GM10847 (cell line): Measurements from ENCODE around the gene ITPR2.

ENCODE experiments used
- POLR2A ChIP-seq: IDR thresholded peaks from 2 replicates; pipeline ENCODE4 v1.6.1; 2011; ENCODE audit not compliant: insufficient read length; ENCODE audit errors: extremely low read depth

Gene ITPR2

GRCh38 chr12:26327975-26328644 lies 504.9 kb downstream of the ITPR2 start:
- no peak for TF ChIP-seq POLR2A

DNA sequence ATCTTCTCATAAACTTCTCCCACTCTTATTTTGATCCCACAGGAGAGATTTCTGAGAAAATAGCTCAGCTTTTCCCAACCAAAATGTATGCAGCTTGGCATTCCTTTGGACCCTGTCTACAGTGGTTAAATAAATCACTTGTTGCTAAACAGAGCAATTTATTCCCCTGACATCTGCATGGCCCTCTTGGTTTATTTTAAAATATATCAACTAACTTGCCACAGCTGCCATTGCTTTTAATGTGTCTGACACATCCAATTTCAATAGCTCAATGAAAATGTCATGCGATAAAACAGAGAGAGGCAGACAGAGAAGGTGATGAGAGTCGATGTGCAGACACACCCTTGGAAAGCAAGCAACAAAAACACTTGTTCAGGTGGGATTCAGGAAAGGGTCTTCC lies 509.3 kb downstream of the ITPR2 start:
- TF ChIP-seq POLR2A = no peak

DNA sequence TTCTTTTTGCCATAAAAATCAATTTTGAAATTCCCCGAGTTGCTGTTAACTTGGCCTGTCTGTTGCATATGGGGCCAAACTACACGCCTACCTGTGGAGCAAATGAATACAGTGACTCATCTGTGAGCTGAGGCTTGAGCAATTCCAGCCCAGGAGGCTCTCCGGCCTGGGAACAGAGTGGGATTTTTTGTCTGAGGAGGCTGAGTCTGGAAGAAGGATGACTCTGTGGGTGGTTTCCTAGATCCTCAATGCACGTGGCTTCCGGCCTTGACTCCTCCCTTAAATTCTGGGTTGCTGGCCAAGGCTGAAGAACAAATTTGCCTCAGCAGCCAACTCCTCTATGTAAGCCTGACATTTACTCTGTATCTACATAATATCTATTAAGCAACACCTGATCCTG lies 513.5 kb downstream of the ITPR2 start:
- TF ChIP-seq POLR2A = no peak

GRCh38 chr12:26318661-26319068 lies 514.3 kb downstream of the ITPR2 start:
- no peak for TF ChIP-seq POLR2A

DNA sequence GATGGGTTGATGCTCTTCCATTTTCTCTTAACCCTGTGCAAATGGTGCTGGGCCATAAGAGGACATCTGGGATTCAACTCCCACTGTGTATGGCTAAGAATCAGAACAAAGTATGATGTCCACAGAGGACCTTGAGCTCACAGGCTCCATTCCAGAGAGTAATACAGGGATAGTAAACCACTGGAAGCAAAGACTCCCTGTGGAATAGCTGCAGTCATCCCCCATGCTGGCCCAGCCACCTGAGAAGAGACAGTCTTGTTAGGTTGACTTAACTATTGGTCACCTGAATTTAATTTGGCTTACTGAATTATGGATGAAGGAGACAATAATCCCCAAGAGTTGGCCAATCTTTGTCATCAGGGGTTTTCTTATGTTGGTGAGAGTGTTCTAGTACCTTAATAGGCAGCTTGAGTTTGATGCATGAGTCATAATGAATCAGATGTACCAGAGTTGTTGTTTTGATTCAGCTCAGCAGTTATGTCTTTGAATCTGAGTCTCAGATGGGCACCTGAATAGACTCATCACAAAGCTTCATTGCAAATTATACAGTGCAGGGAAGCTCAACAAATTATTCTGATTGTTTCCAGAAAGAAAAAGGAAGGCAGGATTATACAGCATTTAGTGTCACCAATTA lies 514.9 kb downstream of the ITPR2 start:
- no peak for TF ChIP-seq POLR2A

DNA sequence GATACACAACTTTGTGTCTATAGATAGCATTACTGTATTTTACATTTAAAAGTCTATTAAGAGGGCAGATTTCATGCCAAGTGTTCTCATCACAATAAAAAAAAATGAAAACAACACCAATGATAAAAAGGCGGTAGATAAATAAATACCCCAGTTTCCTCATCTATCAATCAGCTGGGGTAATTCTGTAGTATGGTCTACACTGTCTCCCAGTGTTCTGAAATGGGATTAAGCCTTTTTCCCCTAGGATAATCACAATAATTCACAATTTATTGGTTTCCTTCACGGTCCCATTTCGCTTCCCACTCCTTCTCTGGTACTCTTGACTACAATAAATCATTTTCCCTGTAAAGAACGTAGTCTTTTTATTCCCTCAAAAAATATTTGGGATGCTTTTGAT lies 523.4 kb downstream of the ITPR2 start:
- TF ChIP-seq POLR2A = no peak

DNA sequence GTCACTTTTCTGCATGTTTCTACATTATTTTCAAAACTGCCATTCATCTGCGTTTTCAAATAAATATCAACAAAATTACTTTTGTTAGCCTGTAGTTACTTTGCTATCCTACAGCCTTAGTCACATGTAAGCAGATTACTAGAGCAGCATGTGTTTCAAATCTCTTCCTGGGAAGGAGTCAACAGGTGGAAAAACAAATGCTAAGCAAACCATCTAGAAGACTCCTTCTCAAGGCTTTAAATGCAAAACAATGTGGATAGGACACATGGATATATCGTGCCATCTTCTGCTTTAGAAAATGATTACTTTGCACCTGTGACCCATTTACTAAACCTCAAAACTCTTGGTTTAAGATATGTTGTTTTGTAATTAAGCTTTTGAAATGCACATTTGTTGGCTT lies 528.7 kb downstream of the ITPR2 start:
- no peak for TF ChIP-seq POLR2A

GRCh38 chr12:26303418-26303817 lies 529.6 kb downstream of the ITPR2 start:
- no peak for TF ChIP-seq POLR2A

DNA sequence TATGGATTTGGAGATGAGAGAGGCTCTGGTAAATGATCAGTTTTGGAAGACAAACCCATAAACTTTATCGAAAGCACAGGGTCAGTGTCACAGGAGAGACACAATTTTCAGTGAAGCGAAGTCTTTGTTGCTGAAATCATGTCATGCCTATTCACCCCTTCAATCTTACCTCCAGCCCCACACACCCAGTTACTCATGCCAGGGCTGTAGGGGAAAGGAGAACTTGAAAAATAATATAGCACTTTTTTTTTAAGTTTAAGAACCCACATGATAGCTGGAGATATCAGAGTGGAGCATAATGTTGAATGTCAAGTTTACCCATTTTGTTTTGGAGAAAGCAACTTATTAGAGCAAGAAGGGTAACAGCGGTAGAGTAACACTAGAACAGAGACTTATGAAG lies 530.2 kb downstream of the ITPR2 start:
- no peak for TF ChIP-seq POLR2A

GRCh38 chr12:26299751-26300150 lies 533.2 kb downstream of the ITPR2 start:
- no peak for TF ChIP-seq POLR2A

DNA sequence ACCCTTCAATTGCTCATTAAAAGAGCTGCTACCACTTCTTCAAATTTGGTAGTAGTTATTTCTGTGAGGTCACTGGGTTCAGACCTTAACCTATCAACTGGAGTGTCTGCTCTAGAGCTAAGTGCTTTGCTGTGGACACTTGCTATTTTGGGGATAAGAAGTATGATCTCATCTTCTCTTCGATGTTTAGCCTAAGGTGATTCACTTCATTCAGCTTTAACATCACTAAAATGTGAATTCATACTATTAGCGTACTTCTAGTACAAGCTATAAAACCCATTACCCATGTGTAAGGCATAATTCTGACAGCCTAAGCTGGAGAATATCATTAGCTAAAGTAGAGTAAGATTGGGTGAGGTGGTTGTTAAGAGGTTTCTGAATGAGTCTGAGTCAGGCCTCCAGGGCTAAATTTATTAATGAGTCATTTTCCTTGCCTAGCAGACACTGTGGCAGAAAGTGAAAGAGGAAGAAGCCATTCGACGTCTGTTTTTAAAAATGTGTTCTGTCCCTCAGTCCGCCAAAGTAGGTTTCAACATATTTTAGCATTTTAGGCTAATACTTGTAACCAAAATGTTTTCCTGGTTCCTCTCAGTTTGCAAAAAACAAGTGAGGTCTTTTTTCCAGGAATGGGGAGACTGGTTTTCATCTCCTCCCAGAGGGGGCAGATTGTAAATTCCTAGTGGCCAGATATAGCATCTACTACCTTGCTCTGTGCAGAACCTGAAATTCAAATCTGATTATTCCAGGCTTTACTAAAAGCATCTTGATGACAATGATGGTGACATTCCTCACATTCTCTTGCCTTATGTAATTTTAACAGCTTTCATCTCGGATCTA lies 534.0 kb downstream of the ITPR2 start:
- no peak for TF ChIP-seq POLR2A

- no peak for TF ChIP-seq POLR2A
Observed at GRCh38 chr12:26297396-26298070, 535.5 kb downstream of the ITPR2 start.

DNA sequence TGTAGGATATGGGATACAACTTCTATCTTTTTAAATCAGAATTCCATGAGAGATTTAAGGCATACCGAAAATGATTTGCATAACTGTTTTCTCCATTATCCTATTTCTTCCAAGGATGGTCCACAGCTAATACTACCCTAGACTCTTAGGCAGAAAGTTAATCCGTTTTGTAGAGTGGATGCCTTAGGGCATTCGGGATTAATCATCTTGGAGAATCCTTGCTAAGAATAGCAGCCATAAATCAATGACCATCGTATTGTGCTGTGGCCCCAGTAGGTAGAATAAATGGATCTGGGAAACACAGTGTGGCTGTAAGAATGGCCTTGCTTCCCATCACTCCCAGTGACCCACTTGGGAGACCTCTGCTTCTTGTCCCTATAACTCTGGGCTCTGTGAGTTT lies 538.0 kb downstream of the ITPR2 start:
- no peak for TF ChIP-seq POLR2A

DNA sequence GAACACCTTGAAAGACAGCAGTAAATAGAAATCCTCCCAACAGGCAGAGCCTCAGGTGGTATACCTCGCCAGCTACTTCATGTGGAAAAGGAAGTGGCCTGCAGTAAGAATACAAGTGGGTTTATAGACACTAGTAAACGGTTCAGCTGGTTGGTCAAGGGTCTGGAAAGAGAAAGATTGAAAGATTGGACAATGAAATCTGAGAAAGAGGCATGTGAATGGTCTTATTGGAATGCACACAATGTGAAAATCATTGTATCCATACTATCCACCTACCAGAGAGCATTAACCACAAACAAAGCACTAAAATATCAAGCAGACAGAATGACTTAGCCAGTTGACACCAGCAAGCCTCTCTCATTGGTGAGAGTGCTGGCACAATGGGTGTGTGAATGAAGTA lies 539.4 kb downstream of the ITPR2 start:
- no peak for TF ChIP-seq POLR2A

DNA sequence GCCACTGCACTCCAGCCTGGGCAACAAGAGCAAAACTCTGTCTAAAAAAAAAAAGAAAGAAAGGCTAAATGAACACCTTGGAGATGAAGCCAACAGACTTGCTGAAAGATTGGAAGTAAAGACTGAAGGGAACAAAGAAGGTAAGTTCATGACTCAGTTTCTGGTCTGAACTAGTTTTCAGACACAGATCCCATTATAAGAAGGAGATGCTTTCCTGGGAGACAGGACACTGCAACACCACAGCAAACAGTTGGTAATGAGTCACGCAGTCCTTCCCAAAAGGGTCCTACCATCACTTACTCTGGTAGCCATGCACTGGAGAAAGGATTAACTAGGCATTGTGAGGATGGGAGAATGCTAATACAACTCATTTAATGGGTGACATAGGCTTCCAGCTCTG lies 540.4 kb downstream of the ITPR2 start:
- no peak for TF ChIP-seq POLR2A

DNA sequence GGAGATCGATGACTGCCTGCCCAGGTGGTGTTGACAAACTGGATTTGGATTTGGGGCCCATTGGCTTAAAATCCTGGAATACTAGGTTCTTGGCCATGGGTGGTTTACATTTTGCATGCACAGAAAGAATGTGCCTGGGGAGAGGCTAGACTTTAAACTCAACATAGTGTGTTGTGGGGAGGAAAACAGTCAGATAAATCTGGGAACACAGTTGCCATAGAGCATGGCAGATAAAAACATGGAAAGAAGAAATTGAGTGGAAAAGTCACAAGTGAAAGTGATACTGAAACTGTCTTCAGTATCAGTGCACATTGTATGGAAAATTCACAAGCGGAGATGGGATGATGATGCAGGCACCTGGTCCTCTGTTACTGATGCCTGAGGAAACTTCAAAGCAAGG lies 542.4 kb downstream of the ITPR2 start:
- TF ChIP-seq POLR2A = no peak
